ENCODE data around the gene ZCCHC10. TPM values are rescaled to one million over a fixed set of nuclear protein-coding genes. Genes with fewer than 3 reads are reported as not detected.

ZCCHC10 gene
- total RNA-seq, 1 donor from 2014 or later, result 17.0 TPM

- Histone ChIP-seq H3K36me3 (peaks cover 5% of the 10 kb centered on the region), H3K4me1 (peaks cover 6% of the 10 kb centered on the region), H3K4me3 (no peak overlapping the region), H3K27me3 (no peaks in the 10 kb centered on the region), H3K27ac (no peak overlapping the region), H3K9me3 (no peaks in the 10 kb centered on the region)
- ATAC-seq, result peak; percentile 37
- no peak for DNase-seq
- intact Hi-C loops (cut with DNase I), result no loop called here
- TF ChIP-seq, protein P1, sequence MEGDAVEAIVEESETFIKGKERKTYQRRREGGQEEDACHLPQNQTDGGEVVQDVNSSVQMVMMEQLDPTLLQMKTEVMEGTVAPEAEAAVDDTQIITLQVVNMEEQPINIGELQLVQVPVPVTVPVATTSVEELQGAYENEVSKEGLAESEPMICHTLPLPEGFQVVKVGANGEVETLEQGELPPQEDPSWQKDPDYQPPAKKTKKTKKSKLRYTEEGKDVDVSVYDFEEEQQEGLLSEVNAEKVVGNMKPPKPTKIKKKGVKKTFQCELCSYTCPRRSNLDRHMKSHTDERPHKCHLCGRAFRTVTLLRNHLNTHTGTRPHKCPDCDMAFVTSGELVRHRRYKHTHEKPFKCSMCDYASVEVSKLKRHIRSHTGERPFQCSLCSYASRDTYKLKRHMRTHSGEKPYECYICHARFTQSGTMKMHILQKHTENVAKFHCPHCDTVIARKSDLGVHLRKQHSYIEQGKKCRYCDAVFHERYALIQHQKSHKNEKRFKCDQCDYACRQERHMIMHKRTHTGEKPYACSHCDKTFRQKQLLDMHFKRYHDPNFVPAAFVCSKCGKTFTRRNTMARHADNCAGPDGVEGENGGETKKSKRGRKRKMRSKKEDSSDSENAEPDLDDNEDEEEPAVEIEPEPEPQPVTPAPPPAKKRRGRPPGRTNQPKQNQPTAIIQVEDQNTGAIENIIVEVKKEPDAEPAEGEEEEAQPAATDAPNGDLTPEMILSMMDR (IDR thresholded peaks at IDR 0.05), result no peak
These were observed 73.5 kb downstream of the ZCCHC10 start for GRCh38 chr5:132952829-132953228.

DNA sequence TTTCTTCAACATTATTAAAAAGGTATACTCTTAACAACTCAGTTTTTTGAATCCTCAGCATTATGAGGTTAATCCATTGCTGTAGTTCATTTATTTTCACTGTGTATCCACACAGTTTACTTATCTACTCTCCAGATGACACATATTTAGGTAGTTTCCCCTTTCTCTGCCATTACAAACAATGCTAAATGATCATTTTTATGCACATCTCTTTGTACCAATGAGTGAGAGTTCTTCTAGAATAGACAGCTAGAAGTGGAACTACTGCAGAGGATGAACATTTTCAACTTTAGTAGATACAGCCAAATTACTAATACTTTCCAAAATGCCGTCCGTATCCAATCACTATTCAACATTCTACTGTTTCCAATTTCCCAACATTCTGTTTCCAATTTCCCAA lies 74.5 kb downstream of the ZCCHC10 start:
- H3K27me3 ChIP-seq, result no peaks in the 10 kb centered on the region
- no peak for DNase-seq
- H3K4me1 ChIP-seq, result peaks cover 6% of the 10 kb centered on the region
- intact Hi-C loops (cut with DNase I), result no loop called here
- H3K27ac ChIP-seq, result no peak overlapping the region
- ATAC-seq, result no peak
- H3K36me3 ChIP-seq, result peaks cover 5% of the 10 kb centered on the region
- no peak overlapping the region for H3K4me3 ChIP-seq
- H3K9me3 ChIP-seq, result no peaks in the 10 kb centered on the region
- TF ChIP-seq, protein P1 (IDR thresholded peaks at IDR 0.05), result no peak

DNA sequence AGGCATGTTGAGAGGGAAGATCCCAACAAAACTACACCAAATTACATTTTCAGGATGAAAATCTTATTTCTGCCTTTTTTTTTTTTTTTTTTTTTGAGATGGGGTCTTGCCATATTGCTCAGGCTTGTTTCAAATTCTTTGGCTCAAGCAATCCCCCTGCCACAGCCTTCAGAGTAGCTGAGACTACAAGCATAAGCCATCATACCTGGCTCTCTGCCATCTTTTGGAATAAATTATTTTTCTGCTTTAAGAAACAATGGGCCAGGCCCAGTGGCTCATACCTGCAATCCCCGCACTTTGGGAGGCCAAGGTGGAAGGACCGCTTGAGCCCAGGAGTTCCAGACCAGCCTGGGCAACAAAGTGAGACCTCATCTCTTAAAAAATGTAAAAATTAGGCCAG lies 77.2 kb downstream of the ZCCHC10 start:
- DNase-seq, result no peak
- no peak for ATAC-seq
- intact Hi-C loops (cut with DNase I), result no loop called here
- TF ChIP-seq, protein P1 (IDR thresholded peaks at IDR 0.05), result no peak
- Histone ChIP-seq H3K4me1 (peaks cover 6% of the 10 kb centered on the region), H3K9me3 (no peaks in the 10 kb centered on the region), H3K4me3 (no peak overlapping the region), H3K27ac (no peak overlapping the region), H3K36me3 (no peaks in the 10 kb centered on the region), H3K27me3 (no peaks in the 10 kb centered on the region)

- H3K9me3 ChIP-seq, result no peaks in the 10 kb centered on the region
- ATAC-seq (no peak), DNase-seq (no peak)
- H3K36me3 ChIP-seq, result peaks cover 3% of the 10 kb centered on the region
- intact Hi-C loops (cut with DNase I), result no loop called here
- H3K27ac ChIP-seq, result no peak overlapping the region
- H3K27me3 ChIP-seq, result no peaks in the 10 kb centered on the region
- TF ChIP-seq, protein P1 (IDR thresholded peaks at IDR 0.05), result no peak
- H3K4me1 ChIP-seq, result peaks cover 11% of the 10 kb centered on the region
- H3K4me3 ChIP-seq, result no peak overlapping the region
These were observed 78.7 kb downstream of the ZCCHC10 start for GRCh38 chr5:132947671-132948070.

Other genes starting within 250 kb of the ZCCHC10 start
- gene SEPTIN8, start 249.3 kb downstream of the ZCCHC10 start, total RNA-seq, result 42.6 TPM
- not detected for gene SOWAHA, start 213.2 kb downstream of the ZCCHC10 start, total RNA-seq
- gene SHROOM1, start 195.9 kb downstream of the ZCCHC10 start, total RNA-seq, result 24.2 TPM
- 0.46 TPM for gene GDF9, start 160.1 kb downstream of the ZCCHC10 start, total RNA-seq
- gene UQCRQ, start 159.9 kb downstream of the ZCCHC10 start, total RNA-seq, result 256 TPM
- gene LEAP2, start 152.9 kb downstream of the ZCCHC10 start, total RNA-seq, result 0.69 TPM
- 76.9 TPM for gene AFF4, start 62.9 kb downstream of the ZCCHC10 start, total RNA-seq
- gene HSPA4, start 25.5 kb upstream of the ZCCHC10 start, total RNA-seq, result 64.1 TPM

Measured in upper lobe of right lung (tissue), 1 donor.